Stimulated activated CD8-positive, alpha-beta memory T cell treated with anti-CD3 and anti-CD28 coated beads, Interleukin-7, amount 100 ng/mL, for 4 hours (primary cell): ENCODE measurements around the gene STAT6.
"Not testable (repeated sequence)": the region's sequence is repeated elsewhere in the genome, so short reads cannot be mapped to it uniquely, and the experiment has no call there.

ENCODE experiments used
- DNase-seq, 2 donors: peaks; one replicate each; pipeline ENCODE4 v3.0.0-alpha.2; 2020; ENCODE audit warnings: low read depth in 2 of 2

The STAT6 gene

DNA sequence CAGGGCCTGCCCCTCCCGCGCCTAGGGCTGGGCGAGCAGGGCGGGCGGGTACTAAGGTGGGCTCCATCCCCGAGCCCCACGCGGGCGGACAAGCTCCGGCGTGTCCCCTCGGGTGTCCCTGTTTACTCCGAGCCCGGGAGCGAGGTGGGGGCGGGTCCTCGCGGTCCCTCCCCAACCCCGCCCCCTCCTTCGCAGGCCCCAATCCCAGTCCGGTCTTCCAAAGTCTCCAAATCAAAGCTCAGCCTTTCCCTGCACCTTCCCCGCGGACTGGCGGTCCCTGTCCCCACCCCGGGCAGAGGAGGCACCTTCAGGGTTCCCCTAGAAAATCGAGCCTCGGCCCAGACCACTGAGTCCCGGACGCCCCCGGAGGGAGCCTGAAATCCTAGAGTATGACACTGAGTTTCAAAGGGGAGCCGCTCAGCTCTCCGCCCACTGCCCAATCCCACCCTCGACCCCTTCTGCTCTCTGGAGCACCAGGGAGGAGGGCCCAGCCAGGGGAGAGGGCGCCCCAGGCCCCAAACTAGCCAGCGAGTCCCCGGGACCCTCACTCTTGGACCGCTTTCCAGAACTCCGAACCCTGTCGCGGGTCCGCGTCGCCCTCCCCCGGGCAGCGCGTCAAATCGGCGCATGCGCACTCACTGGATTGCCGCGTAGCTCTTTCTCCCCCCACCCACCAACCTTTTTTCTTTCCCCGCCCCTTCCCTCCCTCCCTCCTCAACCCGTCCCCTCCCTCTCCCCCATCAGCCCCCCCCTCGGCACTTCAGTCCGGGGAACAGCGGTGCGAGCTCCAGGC, 16.8 kb upstream of the STAT6 start, which contains the start of gene LRP1:
Gene LRP1 (plus strand): TSS at position 758 of the 793 bp plus-strand sequence. CDS start 482 bp downstream, outside the sequence.
- peak; percentile 62 to 71 for DNase-seq

DNA sequence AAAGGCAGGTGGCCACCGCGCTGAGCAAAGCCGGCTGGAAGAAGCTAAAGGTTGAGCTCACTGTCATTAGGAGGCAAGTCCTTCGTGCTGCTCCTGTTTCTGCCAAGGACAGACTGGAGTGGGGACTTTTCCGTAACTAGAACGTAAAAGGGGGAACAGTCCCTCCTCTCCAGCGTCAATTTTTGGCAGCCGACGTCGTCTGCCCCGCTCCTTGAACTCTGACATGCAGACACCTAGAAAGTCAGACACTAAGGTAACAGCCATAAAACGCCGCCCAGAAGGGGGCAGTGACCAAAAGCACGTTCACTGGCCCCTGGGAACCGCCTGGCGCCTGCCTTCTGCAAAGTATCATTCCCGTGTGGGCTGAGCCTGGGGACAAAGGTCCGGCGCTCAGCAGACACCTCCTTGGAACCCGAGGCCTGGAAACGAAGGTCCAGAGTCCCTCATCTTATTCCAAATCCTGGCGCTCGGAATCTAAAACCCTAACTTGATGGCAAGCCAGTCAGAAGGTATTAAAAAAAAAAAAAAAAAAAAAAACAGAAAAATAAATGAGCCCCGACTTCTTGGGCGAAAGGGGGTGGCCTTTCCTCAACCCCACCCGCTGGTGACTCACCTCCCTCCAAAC, 16.1 kb upstream of the STAT6 start:
- DNase-seq, result peak; percentile 60 to 72

DNA sequence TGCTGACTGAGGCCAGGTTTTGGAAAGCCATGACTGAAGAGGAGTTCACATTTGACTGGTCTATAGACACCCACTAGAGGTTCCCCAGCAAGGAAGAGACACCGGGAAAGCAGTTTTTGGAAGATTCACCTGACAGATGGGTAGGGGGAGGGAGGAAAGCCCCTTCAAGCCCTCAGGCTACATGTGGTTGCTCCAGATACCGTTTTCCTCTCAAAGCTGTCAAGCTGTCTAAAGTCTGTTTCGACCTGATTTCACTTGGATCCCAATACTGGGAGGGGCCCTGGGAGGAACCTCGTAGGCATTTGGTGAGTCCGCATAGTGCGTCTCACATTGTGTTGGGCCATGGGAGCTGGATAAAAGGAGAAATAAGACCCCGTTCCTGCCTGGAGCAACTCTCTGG, 15.4 kb upstream of the STAT6 start:
- DNase-seq, result no peak

DNA sequence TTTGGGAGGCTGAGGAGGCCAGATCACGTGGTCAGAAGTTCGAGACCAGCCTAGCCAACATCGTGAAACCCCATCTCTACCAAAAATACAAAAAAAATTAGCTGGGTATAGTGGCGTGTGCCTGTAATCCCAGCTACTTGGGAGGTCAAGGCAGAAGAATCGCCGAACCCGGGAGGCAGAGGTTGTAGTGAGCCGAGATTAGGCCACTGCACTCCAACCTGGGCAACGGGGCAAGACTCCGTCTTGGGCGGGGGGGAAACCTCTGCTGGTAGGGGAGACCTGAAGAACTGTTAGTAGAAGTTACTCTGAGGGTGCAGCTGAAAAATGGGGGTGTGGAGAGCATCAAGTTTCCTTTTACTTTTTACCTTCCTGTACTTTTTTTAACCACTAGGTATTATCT, 14.9 kb upstream of the STAT6 start:
- DNase-seq, result no peak

DNA sequence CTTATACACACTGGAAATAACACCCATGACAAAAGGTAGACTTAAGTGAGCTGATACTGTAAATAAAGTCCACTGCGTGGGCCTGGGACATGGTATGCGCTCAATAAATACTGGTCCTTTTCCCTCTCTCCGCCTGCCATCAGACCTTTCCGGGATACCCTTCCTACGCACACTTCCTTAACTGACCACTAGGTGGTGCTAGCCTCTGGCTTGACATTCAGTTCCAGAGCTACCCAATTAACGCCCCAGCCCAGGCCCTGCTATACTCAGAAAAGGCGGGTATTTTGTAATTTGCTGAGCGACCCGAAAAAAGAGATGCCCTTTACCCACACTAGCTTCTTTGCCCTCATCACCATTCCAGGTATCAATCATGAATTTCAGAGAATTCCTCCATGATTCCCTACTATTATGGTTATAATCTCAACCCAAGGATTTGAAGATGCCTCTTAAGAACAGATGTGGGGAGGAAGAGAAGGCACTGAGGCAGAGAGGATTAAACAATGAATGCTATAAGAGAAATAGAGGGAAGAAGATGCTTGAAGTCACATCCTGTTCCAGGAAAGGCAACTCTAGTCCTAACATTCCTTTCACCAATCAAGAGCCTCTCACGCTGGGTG, 13.2 kb upstream of the STAT6 start:
- DNase-seq, result peak; percentile 55 to 62

DNA sequence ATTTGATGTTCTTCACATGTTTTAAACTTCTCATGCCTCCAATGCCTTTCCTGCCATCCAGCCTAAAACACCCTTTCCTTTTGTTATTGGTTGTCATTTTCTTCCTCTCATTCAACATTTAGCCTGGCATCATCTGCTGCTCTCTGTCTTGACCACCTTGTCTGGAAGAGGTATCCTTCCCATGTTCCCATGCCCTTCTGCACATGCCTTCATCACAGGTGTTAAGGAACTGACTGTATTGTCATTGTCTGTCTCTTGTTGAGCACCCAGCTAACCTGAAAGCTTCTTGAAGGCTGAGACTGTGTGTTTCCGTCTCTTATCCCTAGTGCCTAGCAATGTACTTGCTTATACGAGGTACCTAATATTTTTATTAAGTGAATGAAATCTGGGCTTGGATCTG, 12.7 kb upstream of the STAT6 start:
- no peak for DNase-seq

DNA sequence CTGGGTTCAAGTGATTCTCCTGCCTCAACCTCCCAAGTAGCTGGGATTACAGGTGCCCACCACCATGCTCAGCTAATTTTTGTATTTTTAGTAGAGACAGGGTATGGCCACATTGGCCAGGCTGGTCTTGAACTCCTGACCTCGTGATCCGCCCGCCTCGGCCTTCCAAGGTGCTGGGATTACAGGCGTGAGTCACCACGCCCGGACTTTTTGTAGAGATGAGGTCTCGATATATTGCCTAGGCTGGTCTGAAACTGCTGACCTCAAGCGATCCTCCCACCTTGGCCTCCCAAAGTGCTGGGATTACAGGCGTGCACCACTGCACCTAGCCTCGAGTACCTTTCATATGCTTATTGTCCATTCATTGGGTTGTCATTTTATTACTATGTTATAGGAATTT, 9.6 kb upstream of the STAT6 start:
- DNase-seq, result not testable (repeated sequence)

DNA sequence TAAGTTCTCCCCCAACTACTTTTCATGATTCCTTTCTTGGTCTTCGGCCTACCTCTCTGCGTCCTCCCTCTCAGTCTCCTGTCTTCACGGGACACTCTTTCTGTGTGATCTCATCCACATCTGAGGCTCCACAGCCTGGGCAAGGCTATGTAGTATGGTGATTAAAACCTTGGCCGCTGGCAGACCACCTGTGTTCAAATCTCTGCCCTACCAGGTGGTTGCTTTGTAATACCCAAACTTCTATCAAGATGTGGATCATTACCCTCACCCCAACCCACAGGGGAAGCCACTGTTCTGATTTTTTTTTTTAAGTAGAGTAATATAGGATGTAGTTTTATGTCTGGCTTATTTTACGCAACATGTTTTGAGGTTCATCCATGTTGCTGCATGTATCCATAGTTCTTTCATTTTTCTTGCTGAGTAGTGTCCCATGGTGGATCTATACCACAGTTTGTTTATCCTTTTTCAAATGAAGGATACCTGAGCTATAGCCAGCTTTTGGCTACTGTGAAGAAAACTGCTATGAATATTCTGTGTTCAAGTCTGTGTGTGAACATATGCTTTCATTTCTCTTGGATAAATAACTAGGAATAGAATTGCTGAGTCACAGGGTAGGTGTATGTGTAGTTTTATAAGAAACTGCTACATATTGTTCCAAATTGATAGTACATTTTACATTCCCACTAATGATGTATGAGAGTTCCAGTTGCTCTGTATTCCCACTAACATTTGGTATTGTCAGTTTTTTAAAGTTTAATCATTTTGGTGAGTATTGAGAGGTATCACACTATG, 8.3 kb upstream of the STAT6 start:
- DNase-seq, result no peak

DNA sequence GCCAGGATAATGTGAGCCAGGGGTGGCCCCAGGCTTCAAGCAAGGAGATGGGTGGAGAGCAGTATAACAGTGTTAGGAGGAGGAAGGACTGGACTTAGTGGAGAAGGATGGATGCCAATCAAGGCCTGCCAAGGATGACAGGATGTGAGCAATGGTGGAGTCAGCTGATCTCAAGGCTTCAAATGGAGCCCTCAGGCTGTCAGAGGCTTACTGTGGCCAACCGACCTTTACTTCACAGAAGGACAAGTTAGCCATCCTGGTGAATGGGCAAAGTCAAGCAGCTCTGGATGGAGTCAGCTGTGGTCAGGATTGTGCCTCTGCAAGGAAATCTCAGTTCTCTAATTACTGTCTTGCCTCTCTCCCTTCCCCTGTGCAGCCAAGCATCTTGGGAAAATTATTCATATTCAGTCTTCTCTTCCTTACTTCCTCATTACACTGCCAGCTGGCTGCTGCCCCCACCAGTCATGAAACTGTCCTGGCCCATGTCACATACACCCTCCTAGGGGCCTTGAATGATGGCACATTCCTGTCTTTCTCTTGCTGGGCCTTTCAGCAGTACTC, 7.6 kb upstream of the STAT6 start:
- no peak for DNase-seq

DNA sequence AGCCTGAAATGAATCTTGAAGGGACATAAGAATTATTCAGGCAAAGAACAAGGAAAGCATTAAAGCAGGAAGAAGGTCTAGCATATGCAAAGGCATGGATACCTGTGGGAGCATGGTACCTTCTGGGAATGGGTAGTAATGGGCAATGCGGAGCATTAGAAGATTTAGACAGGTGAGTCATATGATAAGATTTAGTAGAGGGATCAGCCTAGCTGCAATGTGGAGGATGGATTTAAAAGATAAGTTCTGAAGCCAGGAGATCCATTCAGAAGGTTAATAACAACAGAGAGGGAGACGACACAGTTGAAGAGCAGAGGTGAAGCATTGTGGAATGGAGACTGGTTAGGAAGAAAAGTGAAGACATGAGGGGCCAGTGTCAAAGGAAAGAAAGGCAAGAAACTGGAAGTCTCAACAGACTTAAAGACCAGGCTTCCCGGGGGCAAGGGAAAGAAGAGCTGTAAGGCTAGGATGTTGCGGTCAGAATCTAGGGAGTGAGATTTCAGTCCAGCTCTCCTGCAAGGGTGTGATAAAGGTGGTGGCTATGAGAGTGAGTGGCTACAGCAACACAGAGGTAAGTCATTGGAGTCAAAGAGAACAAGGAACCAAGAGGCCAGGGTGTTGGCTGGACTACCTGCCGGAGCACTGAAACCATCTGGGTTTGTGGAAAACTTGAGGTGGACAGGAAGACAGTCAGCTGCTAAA, 5.6 kb upstream of the STAT6 start:
- no peak for DNase-seq

DNA sequence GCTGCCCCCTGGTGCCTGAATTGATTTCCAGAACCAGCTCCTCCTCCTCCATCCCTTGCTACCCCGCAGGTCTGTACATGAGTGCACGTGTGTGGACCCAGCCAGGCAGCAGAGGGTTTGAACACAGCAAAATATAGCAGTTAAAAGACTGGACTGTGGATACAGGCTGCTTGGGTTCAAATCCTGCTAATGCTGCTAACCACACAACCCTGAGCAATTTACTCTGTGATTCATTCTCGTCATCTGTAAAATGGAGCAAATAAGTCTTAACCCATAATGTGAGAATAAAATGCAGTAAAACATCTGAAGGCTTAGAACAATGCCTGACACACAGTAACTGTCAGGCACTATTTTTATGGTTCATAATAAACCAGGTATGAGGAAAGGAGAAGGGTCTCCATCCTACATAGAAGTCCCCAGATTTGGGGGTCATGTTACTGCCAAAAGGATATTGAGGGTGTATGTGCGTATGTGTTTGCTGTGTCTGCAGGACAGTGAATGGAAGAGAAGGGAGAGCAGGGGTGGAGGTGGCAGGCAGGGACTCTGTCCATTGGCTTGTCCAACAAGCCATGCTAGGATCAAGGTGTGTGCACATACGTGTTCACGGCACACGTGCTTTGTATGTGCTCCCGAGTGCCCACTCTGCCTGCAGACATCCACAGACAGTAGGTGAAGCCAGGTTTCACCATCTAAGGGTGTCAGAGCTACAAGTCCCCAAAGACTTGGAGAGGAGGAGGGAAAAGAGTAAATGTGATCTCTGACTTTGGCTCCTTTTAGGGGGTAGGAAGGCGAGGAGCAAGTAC, 1.5 kb upstream of the STAT6 start:
- no peak for DNase-seq

DNA sequence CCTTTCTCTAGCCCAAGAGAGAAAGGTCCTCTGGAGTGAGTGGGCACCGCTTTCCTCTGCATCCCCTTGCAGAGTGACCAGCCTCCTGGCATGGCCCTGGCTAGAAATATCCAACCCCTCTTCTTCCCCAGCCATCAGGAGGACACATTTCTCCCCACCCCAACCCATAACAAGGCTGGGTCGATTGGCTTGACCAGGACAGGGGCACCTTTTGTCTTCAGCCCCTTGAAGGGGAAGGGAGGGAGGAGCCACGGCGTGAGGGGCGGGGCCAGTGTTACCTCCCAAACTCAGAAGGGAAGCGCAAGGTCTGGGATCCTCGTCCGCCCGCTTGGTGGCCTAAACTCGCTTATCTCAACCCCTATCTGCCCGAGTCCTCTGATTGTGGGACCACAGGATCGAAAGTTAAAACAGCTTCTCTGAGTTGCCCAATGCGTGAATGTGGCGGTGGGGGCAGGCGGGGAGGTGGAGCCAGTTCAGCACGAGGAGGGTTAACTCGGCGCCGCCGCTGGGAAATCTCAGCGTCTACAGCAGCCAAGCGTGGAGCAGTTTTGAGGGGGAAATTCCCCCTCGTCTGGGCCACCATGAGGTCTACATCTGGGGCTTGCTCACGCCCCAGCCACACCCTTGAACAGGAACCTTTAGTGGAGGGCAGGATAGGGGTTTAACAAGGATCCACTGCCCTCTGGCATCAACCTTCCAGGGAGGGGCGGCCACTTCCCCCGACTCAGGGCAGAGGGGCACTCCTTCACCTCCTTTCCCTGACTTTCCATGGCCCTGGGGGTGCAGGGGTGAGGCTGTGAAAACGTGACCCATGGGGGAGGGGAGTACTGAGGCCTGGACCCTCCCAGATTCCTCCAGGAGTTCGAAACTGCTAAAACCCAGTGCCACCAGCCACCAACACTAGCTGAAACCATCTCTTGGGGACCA, 795 bp downstream of the STAT6 start:
- peak; percentile 63 to 73 for DNase-seq

DNA sequence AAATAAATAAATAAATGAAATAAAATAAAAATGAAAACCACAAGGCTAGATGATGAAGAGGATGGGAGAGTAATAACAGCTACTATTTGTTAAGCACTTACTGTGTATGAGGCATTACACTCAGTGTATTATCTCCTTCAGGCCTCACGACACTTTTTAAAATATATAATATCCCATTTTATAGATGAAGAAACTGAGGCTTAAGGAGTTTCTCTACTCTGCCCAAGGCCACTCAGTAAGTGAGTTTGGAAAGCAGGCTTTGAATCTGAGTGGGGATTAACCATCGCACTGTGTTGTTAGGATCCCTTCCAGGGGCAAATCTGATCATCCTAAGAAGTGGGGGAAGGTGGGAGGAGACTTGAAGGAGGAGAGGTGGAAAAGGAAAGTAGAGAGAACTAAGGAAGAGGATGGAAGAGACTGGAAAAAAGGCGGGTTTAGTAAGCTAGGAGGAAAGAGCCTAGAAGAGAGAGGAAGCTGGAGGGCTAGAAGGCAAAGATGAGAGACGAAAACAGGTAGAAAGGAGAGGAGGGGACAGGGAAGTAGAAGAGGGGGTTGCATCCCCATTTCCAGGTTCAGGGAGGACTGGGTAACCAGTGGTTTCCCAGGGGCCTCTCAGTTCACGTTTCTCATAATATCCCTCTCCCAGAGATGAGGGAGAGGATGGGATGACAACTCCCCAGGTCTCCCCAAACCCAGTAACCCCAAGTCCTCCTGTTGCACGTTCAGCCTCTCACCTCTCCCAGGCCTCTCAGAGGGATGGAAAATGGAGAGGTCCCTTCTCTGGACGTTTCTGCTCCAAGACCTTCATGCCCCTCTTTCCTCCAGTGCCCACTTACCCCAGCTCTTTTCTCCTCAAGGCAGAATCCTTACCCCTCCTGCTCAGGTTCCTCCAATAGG, 1.7 kb downstream of the STAT6 start:
- no peak for DNase-seq

DNA sequence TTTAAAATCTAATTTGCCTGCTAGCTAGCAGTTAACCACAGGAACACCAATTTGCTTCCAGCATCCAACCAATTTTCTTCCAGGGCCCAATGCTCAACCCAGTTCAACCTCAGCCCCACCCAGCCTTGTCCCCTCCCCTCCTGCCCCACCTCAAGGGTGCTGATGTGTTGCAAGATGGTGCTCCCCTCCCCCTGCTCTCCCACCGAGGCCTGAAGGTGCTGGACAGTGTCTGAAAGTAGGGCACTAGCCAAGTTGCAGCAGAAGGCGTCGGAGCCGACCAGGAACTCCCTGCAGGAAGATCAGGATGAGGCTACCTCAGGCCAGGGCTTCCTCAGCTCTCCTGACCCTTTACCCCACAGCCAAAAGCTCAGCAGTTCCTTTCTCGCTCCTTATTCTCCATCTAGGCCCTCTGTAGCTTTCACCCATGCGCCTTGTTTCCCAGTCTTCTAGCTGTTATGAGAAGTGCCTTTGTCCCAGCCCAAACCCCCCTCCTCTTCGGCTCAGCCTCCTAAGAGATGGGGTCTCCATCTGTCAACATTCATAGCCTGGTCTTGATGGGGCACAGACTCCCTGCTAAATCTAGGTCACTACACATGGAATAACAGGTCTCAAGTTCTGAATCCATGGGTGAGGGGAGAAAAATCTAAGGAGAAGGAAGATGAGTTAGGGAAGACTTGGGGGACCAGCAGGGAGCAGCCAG, 3.6 kb downstream of the STAT6 start:
- no peak for DNase-seq

DNA sequence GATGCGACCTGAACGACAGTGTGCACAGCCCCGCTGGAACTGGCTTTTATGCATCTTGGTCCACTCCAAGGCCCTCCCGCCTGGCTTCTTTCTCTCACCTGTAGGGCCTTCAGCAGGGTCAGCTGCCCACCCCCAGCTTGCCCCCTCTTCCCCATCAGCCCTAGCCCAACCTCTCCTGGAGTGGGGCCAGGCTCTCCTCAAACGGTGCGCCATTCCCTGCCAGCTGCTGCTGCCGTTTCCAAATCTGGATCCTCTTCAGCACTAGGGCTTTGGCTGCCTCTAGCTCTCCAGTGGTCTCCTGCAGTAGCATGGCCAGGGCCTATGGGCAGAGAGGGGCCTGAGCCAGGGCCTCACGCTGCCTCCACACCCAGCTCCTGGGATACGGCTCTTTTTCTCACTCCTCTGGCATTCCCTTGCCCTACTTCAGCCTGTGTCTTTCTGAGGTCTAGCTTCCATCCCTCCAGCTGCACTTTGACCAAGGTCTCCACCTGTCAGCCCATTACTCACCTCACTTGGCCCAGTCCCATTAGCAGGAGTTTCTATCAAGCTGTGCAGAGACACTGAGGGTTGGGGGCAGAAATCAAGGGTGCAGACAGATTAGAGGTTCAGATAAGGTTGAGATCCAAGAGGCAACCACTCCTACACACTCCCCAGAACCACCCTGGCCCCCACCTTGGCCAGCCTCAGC, 5.0 kb downstream of the STAT6 start:
- no peak for DNase-seq

DNA sequence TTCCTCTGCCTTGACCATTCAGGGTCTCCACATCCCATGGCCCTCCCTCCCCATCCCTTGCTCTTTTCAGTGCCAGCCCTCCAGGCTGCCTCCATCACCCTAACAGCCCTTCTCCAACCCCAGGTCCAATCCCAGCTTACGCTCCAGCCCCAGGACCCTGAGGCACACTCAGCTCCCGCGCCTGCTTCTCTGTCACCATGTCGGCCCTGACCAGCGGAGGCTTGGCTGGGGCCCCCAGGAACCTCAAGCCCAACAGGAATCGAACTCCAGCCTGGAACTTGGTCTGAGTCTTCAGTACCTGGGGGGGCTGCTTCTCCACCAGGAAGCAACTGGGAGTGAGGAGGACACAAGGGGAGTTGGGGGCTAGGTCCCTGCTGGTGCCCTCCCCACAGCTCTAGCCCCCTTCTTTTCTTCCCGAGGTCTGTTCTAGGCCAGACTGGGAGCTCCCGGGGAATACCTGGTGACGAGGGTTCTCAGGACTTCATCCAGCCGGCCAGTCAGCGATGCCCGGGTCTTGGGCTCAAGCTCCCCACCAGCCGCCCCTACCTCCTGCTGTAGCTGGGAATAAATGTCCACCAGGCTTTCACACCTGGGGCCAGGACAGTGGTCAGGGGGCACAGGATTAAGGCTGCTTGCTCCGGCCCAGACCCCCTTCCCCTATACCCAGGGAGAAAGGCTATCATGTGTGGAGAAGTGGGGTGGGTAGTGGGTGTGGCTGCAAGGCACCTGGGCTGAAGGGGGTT, 6.0 kb downstream of the STAT6 start:
- no peak for DNase-seq
